Measurements from ENCODE around the gene RHBDD2.

DNA sequence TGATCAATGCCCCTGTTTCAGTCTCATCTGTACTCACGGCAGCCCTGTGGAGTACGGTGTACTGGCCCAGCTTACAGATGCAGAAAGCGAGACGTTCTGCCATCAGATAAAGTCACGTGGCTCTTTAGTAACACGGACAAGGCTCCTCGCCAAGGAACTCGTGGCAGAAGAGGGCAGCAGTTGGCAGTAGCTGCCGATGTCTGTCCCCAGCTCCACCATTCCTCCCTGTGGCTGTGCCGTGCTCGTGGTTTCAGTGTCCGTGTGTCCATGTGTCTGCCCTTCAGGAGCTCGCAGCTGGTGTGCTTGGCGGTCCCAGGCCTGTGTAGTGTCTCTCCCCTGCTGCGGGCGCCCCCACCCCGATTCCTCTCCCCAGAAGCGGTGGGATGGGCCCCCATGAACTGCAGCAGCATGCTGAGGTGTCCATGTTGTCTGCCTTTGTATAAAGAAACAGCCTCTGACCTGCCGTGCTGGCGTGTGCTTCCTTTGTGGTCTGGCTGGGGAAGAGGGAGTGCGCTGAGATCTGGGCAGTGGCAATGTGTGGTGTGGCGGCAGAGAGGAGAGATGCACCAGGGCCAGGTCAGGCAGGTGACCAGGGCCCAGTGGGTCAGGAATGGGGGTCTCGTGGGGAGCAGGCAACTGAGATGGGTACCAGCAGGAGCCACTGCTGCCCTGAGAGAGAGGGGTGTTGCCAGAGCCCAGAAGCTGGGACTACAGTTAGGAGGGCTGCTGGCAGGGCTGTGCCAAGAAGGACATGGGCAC, 9.8 kb downstream of the RHBDD2 start:
- TF ChIP-seq, protein P1, sequence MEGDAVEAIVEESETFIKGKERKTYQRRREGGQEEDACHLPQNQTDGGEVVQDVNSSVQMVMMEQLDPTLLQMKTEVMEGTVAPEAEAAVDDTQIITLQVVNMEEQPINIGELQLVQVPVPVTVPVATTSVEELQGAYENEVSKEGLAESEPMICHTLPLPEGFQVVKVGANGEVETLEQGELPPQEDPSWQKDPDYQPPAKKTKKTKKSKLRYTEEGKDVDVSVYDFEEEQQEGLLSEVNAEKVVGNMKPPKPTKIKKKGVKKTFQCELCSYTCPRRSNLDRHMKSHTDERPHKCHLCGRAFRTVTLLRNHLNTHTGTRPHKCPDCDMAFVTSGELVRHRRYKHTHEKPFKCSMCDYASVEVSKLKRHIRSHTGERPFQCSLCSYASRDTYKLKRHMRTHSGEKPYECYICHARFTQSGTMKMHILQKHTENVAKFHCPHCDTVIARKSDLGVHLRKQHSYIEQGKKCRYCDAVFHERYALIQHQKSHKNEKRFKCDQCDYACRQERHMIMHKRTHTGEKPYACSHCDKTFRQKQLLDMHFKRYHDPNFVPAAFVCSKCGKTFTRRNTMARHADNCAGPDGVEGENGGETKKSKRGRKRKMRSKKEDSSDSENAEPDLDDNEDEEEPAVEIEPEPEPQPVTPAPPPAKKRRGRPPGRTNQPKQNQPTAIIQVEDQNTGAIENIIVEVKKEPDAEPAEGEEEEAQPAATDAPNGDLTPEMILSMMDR (IDR thresholded peaks at IDR 0.05) = no peak
- TF ChIP-seq POLR2AphosphoS5 (IDR thresholded peaks at IDR 0.05; ENCODE audit: low read depth, low read length) (no peak), TCF7L2 (IDR thresholded peaks at IDR 0.05; ENCODE audit: low read depth, low read length) (no peak), SIN3A (IDR thresholded peaks at IDR 0.05; ENCODE audit: borderline replicate concordance, insufficient read depth, low read depth, low read length) (no peak)
- TF ChIP-seq, protein P2, sequence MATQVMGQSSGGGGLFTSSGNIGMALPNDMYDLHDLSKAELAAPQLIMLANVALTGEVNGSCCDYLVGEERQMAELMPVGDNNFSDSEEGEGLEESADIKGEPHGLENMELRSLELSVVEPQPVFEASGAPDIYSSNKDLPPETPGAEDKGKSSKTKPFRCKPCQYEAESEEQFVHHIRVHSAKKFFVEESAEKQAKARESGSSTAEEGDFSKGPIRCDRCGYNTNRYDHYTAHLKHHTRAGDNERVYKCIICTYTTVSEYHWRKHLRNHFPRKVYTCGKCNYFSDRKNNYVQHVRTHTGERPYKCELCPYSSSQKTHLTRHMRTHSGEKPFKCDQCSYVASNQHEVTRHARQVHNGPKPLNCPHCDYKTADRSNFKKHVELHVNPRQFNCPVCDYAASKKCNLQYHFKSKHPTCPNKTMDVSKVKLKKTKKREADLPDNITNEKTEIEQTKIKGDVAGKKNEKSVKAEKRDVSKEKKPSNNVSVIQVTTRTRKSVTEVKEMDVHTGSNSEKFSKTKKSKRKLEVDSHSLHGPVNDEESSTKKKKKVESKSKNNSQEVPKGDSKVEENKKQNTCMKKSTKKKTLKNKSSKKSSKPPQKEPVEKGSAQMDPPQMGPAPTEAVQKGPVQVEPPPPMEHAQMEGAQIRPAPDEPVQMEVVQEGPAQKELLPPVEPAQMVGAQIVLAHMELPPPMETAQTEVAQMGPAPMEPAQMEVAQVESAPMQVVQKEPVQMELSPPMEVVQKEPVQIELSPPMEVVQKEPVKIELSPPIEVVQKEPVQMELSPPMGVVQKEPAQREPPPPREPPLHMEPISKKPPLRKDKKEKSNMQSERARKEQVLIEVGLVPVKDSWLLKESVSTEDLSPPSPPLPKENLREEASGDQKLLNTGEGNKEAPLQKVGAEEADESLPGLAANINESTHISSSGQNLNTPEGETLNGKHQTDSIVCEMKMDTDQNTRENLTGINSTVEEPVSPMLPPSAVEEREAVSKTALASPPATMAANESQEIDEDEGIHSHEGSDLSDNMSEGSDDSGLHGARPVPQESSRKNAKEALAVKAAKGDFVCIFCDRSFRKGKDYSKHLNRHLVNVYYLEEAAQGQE (IDR thresholded peaks at IDR 0.05; ENCODE audit: insufficient read depth in 1 of 2, low read depth in 2 of 2, low read length in 1 of 2) = no peak
